RWPE2 (cell line): ENCODE measurements around the gene GRM8.

Source experiments
- ATAC-seq: fragments of 200-7000 bp; cut with Tn5 transposase; 3 replicates; pipeline ENCODE4 v1.9.1; 2021; ENCODE audit warnings: low read depth
- DNase-seq: peaks from one replicate; pipeline ENCODE4 v3.0.0-alpha.2; 2020; ENCODE audit warnings: low spot score
- H3K27ac ChIP-seq: fragments of 450-650 bp; 2 replicates; pipeline ENCODE4 v1.5.1; 2017; ENCODE audit warnings: mild to moderate bottlenecking; ENCODE audit not compliant: poor library complexity, severe bottlenecking
- H3K27me3 ChIP-seq: fragments of 250-450 bp; sonication (Bioruptor Pico); 2 replicates; pipeline ENCODE4 v1.5.1; 2021; ENCODE audit warnings: mild to moderate bottlenecking, moderate library complexity; ENCODE audit not compliant: insufficient read depth, poor library complexity, severe bottlenecking
- H3K36me3 ChIP-seq: fragments of 250-450 bp; sonication (Bioruptor Pico); 2 replicates; pipeline ENCODE4 v1.5.1; 2020; ENCODE audit warnings: low read depth, mild to moderate bottlenecking, moderate library complexity
- H3K4me1 ChIP-seq: fragments of 250-450 bp; sonication (Bioruptor Pico); 2 replicates; pipeline ENCODE4 v1.5.1; 2021; ENCODE audit warnings: mild to moderate bottlenecking, moderate library complexity; ENCODE audit not compliant: insufficient read depth, poor library complexity, severe bottlenecking
- H3K4me3 ChIP-seq: fragments of 250-450 bp; sonication (Bioruptor Pico); 2 replicates; pipeline ENCODE4 v1.5.1; 2021; ENCODE audit warnings: mild to moderate bottlenecking, moderate library complexity; ENCODE audit not compliant: severe bottlenecking
- H3K9me3 ChIP-seq: fragments of 250-450 bp; sonication (Bioruptor Pico); 2 replicates; pipeline ENCODE4 v1.5.1; 2021; ENCODE audit warnings: mild to moderate bottlenecking, moderate library complexity; ENCODE audit not compliant: severe bottlenecking
- TF ChIP-seq, protein P1 (sequence below): fragments of 450-650 bp; IDR thresholded peaks from one replicate; pipeline ENCODE4 v1.5.1; 2017; ENCODE audit warnings: mild to moderate bottlenecking, moderate library complexity; ENCODE audit not compliant: poor library complexity, severe bottlenecking

The GRM8 gene

DNA sequence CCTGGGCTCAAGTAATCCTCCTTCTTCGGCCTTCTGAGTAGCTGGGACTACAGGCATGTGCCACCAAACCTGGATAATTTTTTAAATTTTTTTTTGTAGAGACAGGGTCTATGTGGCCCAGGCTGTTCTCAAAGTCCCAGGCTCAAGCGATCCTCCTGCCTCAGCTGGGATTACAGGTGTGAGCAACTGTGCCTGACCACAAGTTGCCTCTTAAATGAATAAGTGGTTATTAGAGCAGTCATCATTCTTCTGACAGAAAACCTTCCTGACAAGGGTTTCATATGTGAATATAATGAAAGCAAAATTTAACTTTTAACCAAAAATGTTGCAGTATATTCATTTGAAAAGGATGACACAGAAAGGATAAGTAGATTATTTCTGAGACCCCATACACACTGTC, 532.5 kb downstream of the GRM8 start:
- no peak for DNase-seq
- H3K27me3 ChIP-seq: no peaks in the 10 kb centered on the region
- TF ChIP-seq, protein P1, sequence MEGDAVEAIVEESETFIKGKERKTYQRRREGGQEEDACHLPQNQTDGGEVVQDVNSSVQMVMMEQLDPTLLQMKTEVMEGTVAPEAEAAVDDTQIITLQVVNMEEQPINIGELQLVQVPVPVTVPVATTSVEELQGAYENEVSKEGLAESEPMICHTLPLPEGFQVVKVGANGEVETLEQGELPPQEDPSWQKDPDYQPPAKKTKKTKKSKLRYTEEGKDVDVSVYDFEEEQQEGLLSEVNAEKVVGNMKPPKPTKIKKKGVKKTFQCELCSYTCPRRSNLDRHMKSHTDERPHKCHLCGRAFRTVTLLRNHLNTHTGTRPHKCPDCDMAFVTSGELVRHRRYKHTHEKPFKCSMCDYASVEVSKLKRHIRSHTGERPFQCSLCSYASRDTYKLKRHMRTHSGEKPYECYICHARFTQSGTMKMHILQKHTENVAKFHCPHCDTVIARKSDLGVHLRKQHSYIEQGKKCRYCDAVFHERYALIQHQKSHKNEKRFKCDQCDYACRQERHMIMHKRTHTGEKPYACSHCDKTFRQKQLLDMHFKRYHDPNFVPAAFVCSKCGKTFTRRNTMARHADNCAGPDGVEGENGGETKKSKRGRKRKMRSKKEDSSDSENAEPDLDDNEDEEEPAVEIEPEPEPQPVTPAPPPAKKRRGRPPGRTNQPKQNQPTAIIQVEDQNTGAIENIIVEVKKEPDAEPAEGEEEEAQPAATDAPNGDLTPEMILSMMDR: no peak
- no peak overlapping the region for H3K27ac ChIP-seq
- H3K9me3 ChIP-seq: no peaks in the 10 kb centered on the region
- no peaks in the 10 kb centered on the region for H3K36me3 ChIP-seq
- H3K4me3 ChIP-seq: no peak overlapping the region
- H3K4me1 ChIP-seq: no peaks in the 10 kb centered on the region
- ATAC-seq: no peak

GRCh38 chr7:126718419-126718818, 534.3 kb downstream of the GRM8 start:
- DNase-seq (no peak), ATAC-seq (no peak)
- H3K27me3 ChIP-seq: no peaks in the 10 kb centered on the region
- H3K36me3 ChIP-seq: no peaks in the 10 kb centered on the region
- H3K27ac ChIP-seq: no peak overlapping the region
- no peak overlapping the region for H3K4me3 ChIP-seq
- TF ChIP-seq, protein P1: no peak
- no peaks in the 10 kb centered on the region for H3K4me1 ChIP-seq
- H3K9me3 ChIP-seq: no peaks in the 10 kb centered on the region

DNA sequence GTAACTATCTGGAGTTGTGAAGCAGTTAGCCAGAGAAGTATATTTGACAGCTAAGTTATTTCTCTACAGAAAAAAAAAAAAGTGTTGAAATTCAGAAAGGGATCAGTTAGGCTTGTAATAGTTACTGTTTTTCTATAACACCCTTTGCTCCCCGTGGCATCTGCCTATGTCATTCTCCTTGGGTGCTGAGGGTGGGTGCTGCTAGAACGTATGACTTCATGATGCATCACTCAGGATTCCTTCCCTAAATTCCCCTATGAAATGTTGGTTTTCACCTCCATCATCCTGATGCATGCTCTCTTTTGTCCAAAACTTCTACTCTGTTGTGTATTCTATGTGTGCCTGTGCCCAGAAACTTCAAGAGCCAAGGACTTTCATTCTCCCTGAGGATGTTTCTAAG, 536.4 kb downstream of the GRM8 start:
- Histone ChIP-seq H3K4me1 (no peaks in the 10 kb centered on the region), H3K36me3 (no peaks in the 10 kb centered on the region), H3K27ac (no peak overlapping the region), H3K9me3 (no peaks in the 10 kb centered on the region), H3K4me3 (no peak overlapping the region), H3K27me3 (no peaks in the 10 kb centered on the region)
- DNase-seq: no peak
- TF ChIP-seq, protein P1: no peak
- ATAC-seq: peak; percentile 25; the same call in 1 of the 3 replicates

GRCh38 chr7:126715076-126715475, 537.7 kb downstream of the GRM8 start:
- Histone ChIP-seq H3K27ac (no peak overlapping the region), H3K36me3 (no peaks in the 10 kb centered on the region), H3K4me1 (no peaks in the 10 kb centered on the region), H3K4me3 (no peak overlapping the region), H3K9me3 (no peaks in the 10 kb centered on the region), H3K27me3 (no peaks in the 10 kb centered on the region)
- ATAC-seq (no peak), DNase-seq (no peak)
- TF ChIP-seq, protein P1: no peak

- DNase-seq (no peak), ATAC-seq (no peak)
- no peaks in the 10 kb centered on the region for H3K9me3 ChIP-seq
- no peaks in the 10 kb centered on the region for H3K36me3 ChIP-seq
- no peak overlapping the region for H3K27ac ChIP-seq
- TF ChIP-seq, protein P1: no peak
- no peak overlapping the region for H3K4me3 ChIP-seq
- H3K27me3 ChIP-seq: no peaks in the 10 kb centered on the region
- H3K4me1 ChIP-seq: peaks cover 33% of the 10 kb centered on the region
Observed at GRCh38 chr7:126702242-126703016, 550.3 kb downstream of the GRM8 start.
